ENCODE results near the gene PTPRQ. TPM values are rescaled to one million over a fixed set of nuclear protein-coding genes. Genes with fewer than 3 reads are reported as not detected.

PTPRQ gene
- total RNA-seq, 2 donors from 2014 or later = 11.9 to 17.6 TPM

DNA sequence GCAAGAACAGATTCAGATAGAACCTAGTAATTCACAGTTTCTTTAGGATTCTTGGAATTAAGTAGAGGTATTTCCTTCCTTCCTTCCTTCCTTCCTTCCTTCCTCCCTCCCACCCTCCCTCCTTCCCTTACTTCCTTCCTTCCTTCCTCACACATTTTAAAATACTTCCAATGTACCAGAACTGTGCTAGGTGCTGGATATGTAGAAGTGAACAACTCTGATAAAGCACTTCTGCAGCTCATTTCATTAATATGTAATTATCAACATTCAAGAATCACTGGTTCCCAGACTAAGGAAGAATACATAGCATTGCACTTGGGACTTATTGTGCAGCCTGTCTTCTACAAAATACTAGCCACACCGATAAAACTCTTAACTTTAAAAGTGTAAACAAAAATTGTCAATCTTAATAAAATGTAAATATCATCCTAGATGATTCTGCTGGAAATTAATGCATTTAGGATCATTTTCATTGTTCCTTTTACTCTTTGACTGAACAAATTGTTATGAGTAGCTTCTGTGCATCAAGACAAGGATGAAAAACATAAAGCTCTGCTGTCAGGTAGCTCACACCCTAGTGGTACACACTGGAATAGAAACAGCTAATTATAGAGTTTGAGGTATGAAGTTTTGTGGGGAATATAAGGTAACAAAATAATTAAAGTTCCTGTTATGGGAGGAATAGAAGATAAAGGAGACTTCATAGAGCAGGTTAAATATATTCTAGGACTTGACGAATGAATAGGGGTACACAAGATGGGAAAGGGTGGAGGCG is 163.5 kb downstream of the PTPRQ start:
- H3K27ac ChIP-seq = no peak overlapping the region
- no peaks in the 10 kb centered on the region for H3K9me3 ChIP-seq
- no peaks in the 10 kb centered on the region for H3K27me3 ChIP-seq
- no peaks in the 10 kb centered on the region for H3K4me1 ChIP-seq
- H3K4me3 ChIP-seq = no peak overlapping the region
- no peak for DNase-seq (ENCODE audit: low spot score)
- no peak for TF ChIP-seq CTCF (IDR thresholded peaks at IDR 0.05)
- no peaks in the 10 kb centered on the region for H3K36me3 ChIP-seq

- Histone ChIP-seq H3K9me3 (no peaks in the 10 kb centered on the region), H3K27me3 (no peaks in the 10 kb centered on the region), H3K36me3 (no peaks in the 10 kb centered on the region), H3K4me1 (no peaks in the 10 kb centered on the region), H3K27ac (no peak overlapping the region), H3K4me3 (no peak overlapping the region)
- no peak for TF ChIP-seq CTCF (IDR thresholded peaks at IDR 0.05)
- no peak for DNase-seq (ENCODE audit: low spot score)
Measured at GRCh38 chr12:80617733-80618132, 173.7 kb downstream of the PTPRQ start.

- Histone ChIP-seq H3K9me3 (no peaks in the 10 kb centered on the region), H3K27ac (no peak overlapping the region), H3K4me1 (no peaks in the 10 kb centered on the region), H3K27me3 (no peaks in the 10 kb centered on the region), H3K36me3 (no peaks in the 10 kb centered on the region), H3K4me3 (no peak overlapping the region)
- TF ChIP-seq CTCF (IDR thresholded peaks at IDR 0.05) = no peak
- DNase-seq (ENCODE audit: low spot score) = no peak
Measured at GRCh38 chr12:80620281-80620680, 176.2 kb downstream of the PTPRQ start.

GRCh38 chr12:80622271-80622670 is 178.2 kb downstream of the PTPRQ start:
- Histone ChIP-seq H3K4me1 (peaks cover 0 to 8% of the 10 kb centered on the region in 2 donors), H3K4me3 (no peak overlapping the region), H3K27ac (no peak overlapping the region), H3K36me3 (no peaks in the 10 kb centered on the region), H3K27me3 (no peaks in the 10 kb centered on the region), H3K9me3 (no peaks in the 10 kb centered on the region)
- no peak for TF ChIP-seq CTCF (IDR thresholded peaks at IDR 0.05)
- DNase-seq (ENCODE audit: low spot score) = no peak

- TF ChIP-seq CTCF (IDR thresholded peaks at IDR 0.05) = no peak
- H3K27ac ChIP-seq = no peak overlapping the region
- DNase-seq (ENCODE audit: low spot score) = no peak
- H3K4me1 ChIP-seq = peaks cover 0 to 8% of the 10 kb centered on the region in 2 donors
- no peaks in the 10 kb centered on the region for H3K36me3 ChIP-seq
- no peaks in the 10 kb centered on the region for H3K9me3 ChIP-seq
- no peaks in the 10 kb centered on the region for H3K27me3 ChIP-seq
- no peak overlapping the region for H3K4me3 ChIP-seq
Measured at GRCh38 chr12:80625051-80625450, 181.0 kb downstream of the PTPRQ start.

DNA sequence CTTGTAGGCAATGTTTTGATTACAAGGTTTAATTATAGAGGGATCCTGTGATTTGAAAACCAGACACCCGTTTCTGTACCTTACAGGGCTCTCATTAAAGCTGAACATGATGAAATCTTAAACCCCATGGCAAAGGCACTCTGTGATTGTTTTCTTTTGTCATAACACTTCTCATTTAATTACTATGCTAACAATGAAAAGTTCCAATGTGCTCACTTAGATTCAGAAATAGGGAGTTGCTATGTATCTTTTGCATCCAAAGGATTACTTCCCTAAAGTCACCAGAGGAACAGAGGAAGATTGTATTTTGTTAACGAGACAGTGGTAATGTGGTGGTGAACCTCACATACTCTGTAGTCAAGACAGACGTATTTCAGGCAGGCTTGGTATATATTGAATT is 181.9 kb downstream of the PTPRQ start:
- no peaks in the 10 kb centered on the region for H3K27me3 ChIP-seq
- DNase-seq (ENCODE audit: low spot score) = no peak
- H3K4me3 ChIP-seq = no peak overlapping the region
- no peak overlapping the region for H3K27ac ChIP-seq
- no peaks in the 10 kb centered on the region for H3K9me3 ChIP-seq
- peaks cover 0 to 8% of the 10 kb centered on the region in 2 donors for H3K4me1 ChIP-seq
- no peak for TF ChIP-seq CTCF (IDR thresholded peaks at IDR 0.05)
- H3K36me3 ChIP-seq = no peaks in the 10 kb centered on the region
